ENCODE results near the gene SLTM.
"Not testable (repeated sequence)": the region's sequence is repeated elsewhere in the genome, so short reads cannot be mapped to it uniquely, and the experiment has no call there.

SLTM gene

GRCh38 chr15:58933281-58934113, at the start of gene SLTM:
TSS of gene SLTM (minus strand) at chr15:58933679. CDS start at chr15:58933565, 114 bp downstream.
- DNase-seq (ENCODE audit: low read depth in 3 of 3): peak; percentile 87 to 92 (median 88)

GRCh38 chr15:58983261-58983660, 49.8 kb upstream of the SLTM start:
- DNase-seq (ENCODE audit: low read depth in 3 of 3): no peak

GRCh38 chr15:58981808-58982475, 48.5 kb upstream of the SLTM start:
- DNase-seq (ENCODE audit: low read depth in 3 of 3): no peak

GRCh38 chr15:58980351-58980939, 47.0 kb upstream of the SLTM start:
- no peak for DNase-seq (ENCODE audit: low read depth in 3 of 3)

- no peak for DNase-seq (ENCODE audit: low read depth in 3 of 3)
Observed at GRCh38 chr15:58977887-58978286, 44.4 kb upstream of the SLTM start.

- no peak for DNase-seq (ENCODE audit: low read depth in 3 of 3)
Observed at GRCh38 chr15:58967479-58967878, 34.0 kb upstream of the SLTM start.

- DNase-seq (ENCODE audit: low read depth in 3 of 3): no peak
Observed at GRCh38 chr15:58966698-58967097, 33.2 kb upstream of the SLTM start.

GRCh38 chr15:58962662-58963565, 29.4 kb upstream of the SLTM start:
- DNase-seq (ENCODE audit: low read depth in 3 of 3): no peak

- DNase-seq (ENCODE audit: low read depth in 3 of 3): no peak
Observed at GRCh38 chr15:58962136-58962535, 28.7 kb upstream of the SLTM start.

GRCh38 chr15:58958811-58959210, 25.3 kb upstream of the SLTM start:
- no peak for DNase-seq (ENCODE audit: low read depth in 3 of 3)

- peak in 2 of 3 experiments; percentile 13 to 41 for DNase-seq (ENCODE audit: low read depth in 3 of 3)
Observed at GRCh38 chr15:58957101-58957973, 23.9 kb upstream of the SLTM start.

GRCh38 chr15:58952751-58953150, 19.3 kb upstream of the SLTM start:
- DNase-seq (ENCODE audit: low read depth in 3 of 3): no peak

GRCh38 chr15:58951388-58952007, 18.0 kb upstream of the SLTM start:
- no peak for DNase-seq (ENCODE audit: low read depth in 3 of 3)

GRCh38 chr15:58947179-58947578, 13.7 kb upstream of the SLTM start:
- DNase-seq (ENCODE audit: low read depth in 3 of 3): no peak

- not testable (repeated sequence) for DNase-seq (ENCODE audit: low read depth in 3 of 3)
Observed at GRCh38 chr15:58934974-58935373, 1.5 kb upstream of the SLTM start.

- no peak for DNase-seq (ENCODE audit: low read depth in 3 of 3)
Observed at GRCh38 chr15:58934521-58934920, 1.0 kb upstream of the SLTM start.

- DNase-seq (ENCODE audit: low read depth in 3 of 3): no peak
Observed at GRCh38 chr15:58934114-58934447, 602 bp upstream of the SLTM start.

- no peak for DNase-seq (ENCODE audit: low read depth in 3 of 3)
Observed at GRCh38 chr15:58932710-58933280, 684 bp downstream of the SLTM start.

- no peak for DNase-seq (ENCODE audit: low read depth in 3 of 3)
Observed at GRCh38 chr15:58931987-58932588, 1.4 kb downstream of the SLTM start.
